HG02571 (cell line): ENCODE results near the gene TMPRSS3.

Experiments
- ATAC-seq: cut with Tn5 transposase; IDR thresholded peaks from one replicate; pipeline ENCODE4 v1.9.1; 2021; ENCODE audit warnings: mild to moderate bottlenecking, moderate library complexity; ENCODE audit not compliant: unreplicated experiment

The TMPRSS3 gene

DNA sequence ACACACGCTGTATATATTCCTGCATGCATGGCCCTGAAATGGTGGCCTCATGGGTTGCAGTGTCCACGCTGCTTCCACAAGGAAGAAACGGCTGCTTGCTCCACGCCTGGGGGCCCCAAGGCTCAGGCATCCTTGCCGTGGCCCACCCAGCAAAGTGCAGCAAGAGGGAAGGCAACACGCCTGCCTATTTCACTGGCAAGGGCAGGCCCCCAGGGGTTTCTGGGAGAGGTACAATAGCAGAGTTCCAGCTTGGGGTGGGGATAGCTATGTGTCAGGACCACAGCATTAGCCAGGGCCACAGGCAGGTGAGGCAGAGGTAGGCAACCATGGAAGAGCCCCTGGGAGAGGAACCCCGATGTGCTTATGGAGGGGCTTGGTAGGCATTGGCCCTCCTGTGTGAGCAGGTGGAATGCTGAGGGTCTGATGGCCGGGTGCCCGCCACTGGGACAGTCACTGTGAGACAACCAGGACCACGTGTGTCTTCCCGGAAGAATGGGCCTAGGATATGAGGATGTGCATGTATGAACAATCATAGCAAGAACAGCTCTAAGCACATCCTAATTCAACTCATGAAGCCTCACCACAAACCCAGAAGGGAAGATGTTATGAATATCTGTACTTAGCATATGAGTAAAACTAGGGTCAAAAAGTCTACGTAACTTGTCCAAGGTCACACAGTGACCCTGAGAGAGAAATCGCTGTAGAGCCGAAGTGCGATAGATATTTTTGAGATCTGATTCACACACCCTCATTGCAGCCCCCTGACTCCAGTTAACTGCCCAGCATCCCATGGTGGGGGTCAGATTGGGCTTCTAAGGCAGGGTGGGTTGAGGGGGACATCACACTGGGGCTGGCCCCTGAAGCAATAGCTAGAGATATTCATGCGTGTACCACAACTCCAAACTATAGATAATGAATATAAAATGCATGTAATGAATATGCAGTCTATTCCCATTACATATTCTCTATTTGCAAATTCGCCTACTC is 56.8 kb downstream of the TMPRSS3 start:
- ATAC-seq = no peak

DNA sequence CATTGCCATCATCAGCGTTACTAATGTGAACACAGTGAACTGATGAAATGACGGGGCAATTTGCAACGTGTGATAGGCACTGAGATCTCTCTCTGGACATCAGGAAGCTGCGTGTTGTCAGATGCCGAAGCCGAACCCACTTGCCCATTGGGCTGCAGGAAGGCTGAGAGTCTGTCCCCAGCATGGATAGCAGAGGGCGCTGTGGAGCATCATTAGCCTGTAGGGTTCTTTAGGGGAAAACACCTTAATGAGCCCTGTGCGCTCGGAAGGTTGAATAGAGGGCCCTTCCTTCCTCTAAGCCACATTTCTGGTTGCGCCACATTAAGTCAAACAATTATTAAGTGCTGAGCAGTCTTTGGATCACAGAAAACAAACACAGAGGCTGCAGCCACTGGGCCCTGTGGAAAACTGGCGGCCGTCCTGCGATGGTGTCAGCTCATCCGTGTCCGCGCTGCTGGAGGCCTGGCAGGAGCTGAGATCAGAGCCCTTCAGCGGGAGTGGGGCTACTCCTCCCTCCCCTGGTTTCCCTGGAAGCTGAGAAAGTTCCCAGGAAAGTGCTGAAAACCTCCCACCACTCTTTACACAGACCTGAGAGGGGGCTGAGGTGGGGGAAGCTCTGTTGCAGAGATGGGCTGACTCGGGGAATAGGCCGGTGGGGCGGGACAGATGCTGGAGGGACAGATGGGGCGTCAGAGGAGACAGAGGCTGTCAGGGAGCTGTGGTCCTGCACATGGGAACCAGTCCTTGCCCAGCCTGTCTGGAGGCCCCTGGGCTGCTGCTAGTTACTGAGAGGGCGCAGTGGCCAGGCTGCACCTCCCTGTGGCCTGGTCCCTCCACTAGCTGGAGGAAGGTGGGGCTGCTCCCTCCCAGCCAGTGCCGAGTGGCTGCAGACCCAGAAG is 57.8 kb downstream of the TMPRSS3 start:
- no peak for ATAC-seq

DNA sequence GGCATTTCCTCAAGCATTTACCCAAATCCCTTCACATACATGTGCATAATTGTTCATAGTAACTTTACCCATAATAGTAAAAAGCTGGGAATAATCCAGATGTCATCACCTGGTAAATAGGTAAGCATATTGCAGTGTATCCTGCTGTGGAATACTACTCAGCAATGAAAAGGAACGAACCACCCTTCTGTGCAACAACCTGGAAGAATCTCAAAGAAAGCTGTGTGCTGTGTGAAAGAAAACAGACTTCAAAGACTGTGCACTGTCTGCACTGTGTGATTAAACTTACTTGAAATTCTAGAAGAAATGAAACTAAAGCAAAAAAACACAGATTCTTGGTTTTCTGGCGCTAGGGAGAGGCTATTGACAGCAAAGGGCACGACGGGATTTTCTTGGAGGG is 58.6 kb downstream of the TMPRSS3 start:
- no peak for ATAC-seq

DNA sequence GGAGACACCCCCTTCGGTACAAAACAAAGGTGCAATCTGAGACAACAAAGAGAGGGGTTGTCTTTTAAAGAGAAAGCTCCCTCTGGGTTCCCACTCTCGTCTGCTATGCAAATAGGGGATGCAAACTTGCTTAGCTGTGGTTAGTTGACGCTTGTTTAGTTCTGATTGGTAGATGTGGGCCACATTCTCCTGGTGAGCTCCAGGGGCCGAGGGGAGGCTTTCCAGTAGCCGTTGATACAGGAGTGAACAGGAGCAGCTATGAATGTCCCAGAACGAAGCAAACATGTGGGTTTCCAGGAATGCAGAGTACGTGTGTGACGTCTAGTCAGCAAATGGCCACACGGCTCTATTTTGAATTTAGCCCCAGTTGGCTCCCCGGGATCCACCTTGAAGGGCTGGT is 59.8 kb downstream of the TMPRSS3 start:
- ATAC-seq = no peak

DNA sequence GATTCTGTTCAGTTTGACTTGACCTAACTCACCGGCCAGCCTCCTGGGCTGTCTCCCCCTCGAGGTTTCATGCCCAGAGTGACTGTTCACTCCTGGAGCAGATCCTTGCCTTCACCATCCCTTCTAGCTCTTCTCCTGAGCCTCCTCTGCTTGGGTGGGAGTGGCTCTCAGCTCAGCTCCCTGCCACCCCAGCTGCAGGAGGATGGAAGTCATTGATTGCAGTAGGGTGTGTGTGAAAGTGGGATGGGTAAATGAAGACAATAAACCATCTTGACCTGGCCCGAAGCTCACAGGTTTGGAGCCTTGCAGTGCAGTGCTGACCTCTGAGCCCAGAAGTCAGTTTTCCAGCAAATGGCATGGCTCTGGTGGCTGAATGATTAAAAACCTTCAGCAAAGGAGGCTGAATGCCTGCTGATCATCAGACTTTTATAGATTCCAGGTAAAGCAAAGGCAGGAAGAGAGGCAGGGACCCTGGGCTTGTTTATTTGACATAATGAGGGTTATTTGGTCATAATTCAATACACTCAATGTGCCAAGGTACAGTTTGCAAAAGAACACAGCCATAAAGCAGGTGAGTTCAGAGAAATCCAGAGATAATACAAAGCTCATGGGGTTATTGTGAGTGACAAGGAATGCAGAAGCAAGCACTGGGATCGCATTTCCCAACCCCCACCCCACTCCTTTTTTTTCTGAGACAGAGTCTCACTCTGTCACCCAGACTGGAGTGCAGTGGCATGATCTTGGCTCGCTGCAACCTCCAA is 63.1 kb downstream of the TMPRSS3 start:
- ATAC-seq = no peak

DNA sequence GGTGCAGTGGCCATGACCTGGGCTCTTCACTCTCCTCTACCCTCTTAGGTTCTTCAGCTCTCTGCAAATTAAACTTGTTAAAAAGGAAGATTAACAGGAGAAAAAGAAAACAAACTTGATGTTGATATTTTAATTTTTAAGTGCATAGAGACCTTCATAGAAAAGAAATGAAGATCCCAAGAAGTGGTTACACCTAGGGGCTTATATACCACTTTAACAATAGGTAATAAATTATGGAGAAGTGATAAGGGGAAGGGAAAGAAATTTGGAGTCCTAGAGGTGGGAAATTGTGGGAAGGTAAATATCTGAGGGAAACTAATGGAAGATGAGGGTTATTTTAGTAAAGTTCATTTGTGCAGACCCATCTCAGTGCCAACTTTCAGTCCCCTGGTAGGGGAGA is 64.2 kb downstream of the TMPRSS3 start:
- ATAC-seq = no peak

DNA sequence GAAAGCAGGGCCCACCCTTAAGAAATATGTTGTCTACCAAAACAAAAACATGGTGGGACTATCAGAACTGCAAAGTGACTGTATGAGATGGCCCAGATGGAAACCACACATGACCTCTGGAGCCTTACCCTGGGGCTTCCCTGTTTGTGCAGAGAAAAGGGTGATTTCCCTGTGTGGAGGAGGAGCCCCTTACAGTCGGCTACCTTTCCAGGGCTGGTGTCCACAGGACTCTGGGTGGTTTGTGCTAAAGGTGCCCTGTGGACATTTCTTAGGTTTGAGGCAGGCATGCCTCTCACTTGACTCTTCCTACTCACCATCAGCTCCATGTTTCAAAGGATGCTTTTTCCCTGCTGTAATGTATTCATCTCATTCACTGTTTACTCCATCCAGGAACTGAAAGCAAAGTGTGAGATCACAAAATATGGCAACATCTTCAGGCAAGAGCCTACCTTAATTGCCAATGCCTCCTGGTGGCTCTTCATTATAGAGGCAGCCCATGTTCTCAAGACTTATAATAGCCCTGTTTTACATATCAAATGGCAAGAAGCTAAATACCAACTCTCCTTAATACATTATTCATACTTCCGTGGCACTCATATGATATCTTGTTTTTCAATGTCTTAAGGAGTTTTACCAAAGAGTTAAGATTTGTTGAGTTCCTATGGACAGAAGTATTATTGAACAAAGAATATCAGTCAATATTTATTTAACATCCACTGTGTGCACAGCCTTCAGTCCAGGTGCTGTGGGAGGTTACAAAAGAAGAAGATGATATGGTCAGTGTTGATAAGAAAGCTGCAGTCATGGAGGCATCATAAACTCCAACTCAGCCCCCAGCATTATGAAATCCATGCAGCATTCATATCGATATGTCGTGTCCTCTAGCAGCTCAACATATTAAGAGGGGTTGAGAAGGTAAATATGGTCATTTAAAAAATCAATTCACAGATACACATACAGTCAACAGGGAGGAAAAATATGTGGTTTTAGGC is 65.2 kb downstream of the TMPRSS3 start:
- no peak for ATAC-seq

DNA sequence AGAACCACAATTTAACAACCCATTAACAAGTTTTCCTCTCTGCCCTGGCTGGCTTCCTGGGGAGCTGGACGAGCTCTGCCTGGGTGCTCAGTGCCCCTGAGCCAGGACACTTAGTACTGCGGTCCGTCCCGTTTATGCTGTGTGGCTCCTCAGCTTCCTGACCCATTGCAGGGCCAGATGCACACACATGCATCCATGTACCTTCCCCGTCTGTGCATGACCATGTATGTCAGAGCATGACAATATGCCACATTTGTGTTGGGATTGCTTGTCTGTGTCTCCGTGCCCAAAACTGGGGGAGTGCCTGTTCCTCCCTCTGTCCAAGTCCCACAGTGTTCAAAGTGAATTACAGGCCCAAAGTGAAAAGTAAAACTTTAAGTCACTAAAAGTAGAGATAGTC is 71.0 kb downstream of the TMPRSS3 start:
- no peak for ATAC-seq
